Eye (tissue), 1 donor: Measurements from ENCODE around the gene CAMK2B.
A peak's percentile ranks its signal among the peaks of the same experiment; 100 is the strongest.
"Not testable (repeated sequence)": the region's sequence is repeated elsewhere in the genome, so short reads cannot be mapped to it uniquely, and the experiment has no call there.

Source experiments
- DNase-seq: peaks from one replicate; pipeline ENCODE4 v3.0.0-alpha.2; 2015

CAMK2B gene

GRCh38 chr7:44186736-44187135 is 138.7 kb downstream of the CAMK2B start:
- DNase-seq = no peak

GRCh38 chr7:44185729-44186128 is 139.7 kb downstream of the CAMK2B start:
- DNase-seq = no peak

- DNase-seq = peak; percentile 6
These were observed 140.4 kb downstream of the CAMK2B start for GRCh38 chr7:44184873-44185446.

GRCh38 chr7:44184206-44184872 is 141.1 kb downstream of the CAMK2B start:
- DNase-seq = peak; percentile 66

- no peak for DNase-seq
These were observed 142.0 kb downstream of the CAMK2B start for GRCh38 chr7:44183386-44183785.

GRCh38 chr7:44182827-44183226 is 142.6 kb downstream of the CAMK2B start:
- no peak for DNase-seq

- no peak for DNase-seq
These were observed 144.8 kb downstream of the CAMK2B start for GRCh38 chr7:44180631-44181030.

GRCh38 chr7:44177570-44178131 is 147.7 kb downstream of the CAMK2B start:
- no peak for DNase-seq

GRCh38 chr7:44176486-44176885 is 148.9 kb downstream of the CAMK2B start:
- no peak for DNase-seq

- no peak for DNase-seq
These were observed 149.7 kb downstream of the CAMK2B start for GRCh38 chr7:44175730-44176129.

- DNase-seq = not testable (repeated sequence)
These were observed 150.8 kb downstream of the CAMK2B start for GRCh38 chr7:44174694-44174948.

GRCh38 chr7:44173911-44174693 is 151.3 kb downstream of the CAMK2B start:
- no peak for DNase-seq

GRCh38 chr7:44172803-44173424 is 152.5 kb downstream of the CAMK2B start:
- DNase-seq = no peak

- no peak for DNase-seq
These were observed 153.0 kb downstream of the CAMK2B start for GRCh38 chr7:44172352-44172751.

- not testable (repeated sequence) for DNase-seq
These were observed 153.5 kb downstream of the CAMK2B start for GRCh38 chr7:44171901-44172300.

GRCh38 chr7:44167920-44168319 is 157.5 kb downstream of the CAMK2B start:
- DNase-seq = no peak
